NB4 (cell line): Measurements from ENCODE around the gene MTFMT.
"Not testable (repeated sequence)": the region's sequence is repeated elsewhere in the genome, so short reads cannot be mapped to it uniquely, and the experiment has no call there.

Experiments
- CTCF ChIP-seq: IDR thresholded peaks from one replicate; pipeline ENCODE4 v1.5.1; 2012; ENCODE audit warnings: low read depth, low read length
- POLR2A ChIP-seq: IDR thresholded peaks from 2 replicates; pipeline ENCODE4 v1.6.1; 2011; ENCODE audit warnings: mild to moderate bottlenecking; ENCODE audit not compliant: insufficient read length; ENCODE audit errors: extremely low read depth

GRCh38 chr15:65074946-65075345 is 45.5 kb upstream of the MTFMT start:
- TF ChIP-seq CTCF, POLR2A: not testable (repeated sequence)
